HT-29 (cell line): ENCODE data around the gene KIAA0319L. TPM values are rescaled to one million over a fixed set of nuclear protein-coding genes. Genes with fewer than 3 reads are reported as not detected.

ENCODE experiments used
- DNase-seq: peaks from one replicate; pipeline ENCODE4 v3.0.0-alpha.2; 2015; ENCODE audit warnings: low spot score
- total RNA-seq: library from RNA; depleted of rRNA; stranded (reverse); fragments of >200 nt; shearing (Covaris generic); gene quantifications from 2 replicates; pipeline ENCODE4 v1.2.3, GENCODE V29; 2014; rRNA removed

Gene KIAA0319L
- total RNA-seq, 1 experiment from 2014 or later: 34.1 TPM

DNA sequence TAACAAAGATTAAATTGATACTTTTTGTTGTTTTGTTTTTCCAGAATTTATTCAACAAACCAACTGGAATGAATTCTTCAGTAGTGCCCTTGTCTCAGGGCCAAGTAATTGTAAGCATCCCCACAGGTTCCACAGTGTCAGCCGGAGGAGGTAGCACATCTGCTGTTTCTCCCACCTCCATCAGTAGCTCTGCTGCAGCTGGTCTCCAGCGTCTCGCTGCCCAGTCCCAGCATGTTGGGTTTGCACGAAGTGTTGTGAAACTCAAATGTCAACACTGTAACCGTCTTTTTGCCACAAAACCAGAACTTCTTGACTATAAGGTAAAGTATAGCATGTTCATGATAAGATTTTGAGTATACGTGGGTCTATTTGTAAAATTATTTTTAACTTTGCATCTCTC is 170.2 kb downstream of the KIAA0319L start:
- DNase-seq: no peak

DNA sequence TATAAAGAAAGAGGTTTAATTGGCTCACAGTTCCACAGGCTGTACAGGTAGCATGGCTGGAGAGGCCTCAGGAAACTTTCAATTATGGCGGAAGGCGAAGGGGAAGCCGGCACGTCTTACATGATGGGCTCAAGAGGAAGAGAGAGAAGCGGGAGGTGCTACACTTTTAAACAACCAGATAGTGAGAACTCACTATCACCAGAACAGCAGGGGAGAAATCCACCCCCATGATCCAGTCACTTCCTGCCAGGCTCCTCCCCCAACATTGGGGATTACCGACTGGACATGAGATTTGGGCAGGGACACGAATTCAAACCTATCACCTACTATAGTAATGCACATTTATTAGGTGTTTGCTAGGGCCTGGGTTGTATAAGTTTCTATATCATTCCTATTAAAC is 170.9 kb downstream of the KIAA0319L start:
- DNase-seq: no peak

Other genes with a start within 250 kb of the KIAA0319L start
- 42.4 and 50.9 TPM in 2 replicates for gene NCDN, start 396 bp upstream of the KIAA0319L start, total RNA-seq
- 0.05 and 0.28 TPM in 2 replicates for gene TFAP2E, start 15.9 kb upstream of the KIAA0319L start, total RNA-seq
- gene PSMB2, start 84.1 kb upstream of the KIAA0319L start, total RNA-seq: 39.1 and 42.2 TPM in 2 replicates
- gene C1orf216, start 161.5 kb upstream of the KIAA0319L start, total RNA-seq: 22.2 and 25.5 TPM in 2 replicates
- 9.4 and 10.9 TPM in 2 replicates for gene CLSPN, start 212.6 kb upstream of the KIAA0319L start, total RNA-seq